ENCODE measurements around the gene PIGT. TPM values are rescaled to one million over a fixed set of nuclear protein-coding genes. Genes with fewer than 3 reads are reported as not detected.

Gene PIGT
- polyA plus RNA-seq, 1 of the 3 experiments (the other 2 are of a cell fraction): 144 TPM

DNA sequence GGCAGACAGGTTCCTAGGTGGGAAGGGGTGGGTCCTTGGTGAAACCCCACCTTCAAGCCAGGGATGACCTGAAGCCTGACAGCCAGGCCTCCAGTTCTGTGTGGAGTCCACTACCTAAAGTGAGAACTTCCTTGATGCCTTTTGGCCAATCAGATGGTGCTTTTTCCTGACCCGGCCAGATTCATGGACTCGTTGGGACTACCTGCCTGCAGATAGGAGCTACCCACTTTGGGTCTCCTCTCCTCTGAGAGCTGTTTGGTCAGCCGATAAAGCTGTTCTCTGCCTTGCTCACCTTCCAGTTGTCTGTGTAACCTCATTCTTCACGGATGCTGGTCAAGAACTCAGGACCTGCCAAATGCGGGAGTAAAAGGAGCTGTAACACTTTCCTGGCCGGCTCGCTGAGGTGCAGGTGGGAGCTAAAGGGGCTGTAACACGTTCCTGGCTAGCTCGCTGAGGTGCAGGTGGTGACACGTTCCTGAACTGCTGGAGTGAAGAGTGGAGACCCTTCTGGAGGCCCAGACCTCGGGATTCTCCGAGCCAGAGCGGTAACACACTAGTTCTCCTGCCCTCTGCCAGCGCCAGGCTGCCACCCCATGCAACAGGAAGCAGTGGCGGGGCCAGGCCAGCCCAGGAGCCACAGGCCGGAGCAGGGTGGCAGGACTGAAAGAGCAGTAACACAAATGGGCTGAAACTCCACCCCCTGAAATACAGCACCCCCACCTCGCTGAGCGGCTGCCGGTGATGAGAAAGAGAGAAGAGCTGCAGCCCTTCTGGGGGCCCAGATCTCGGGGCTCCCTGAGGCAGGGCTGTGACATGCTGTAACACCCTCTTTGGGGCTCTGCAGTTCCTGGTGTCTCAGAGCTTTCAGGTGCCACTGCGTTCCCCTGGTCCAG, 21.5 kb upstream of the PIGT start (continued):
- TF ChIP-seq RCOR1 (IDR thresholded peaks at IDR 0.05; ENCODE audit: low read length) (no peak), GABPA (IDR thresholded peaks at IDR 0.05; ENCODE audit: low read depth) (no peak)

DNA sequence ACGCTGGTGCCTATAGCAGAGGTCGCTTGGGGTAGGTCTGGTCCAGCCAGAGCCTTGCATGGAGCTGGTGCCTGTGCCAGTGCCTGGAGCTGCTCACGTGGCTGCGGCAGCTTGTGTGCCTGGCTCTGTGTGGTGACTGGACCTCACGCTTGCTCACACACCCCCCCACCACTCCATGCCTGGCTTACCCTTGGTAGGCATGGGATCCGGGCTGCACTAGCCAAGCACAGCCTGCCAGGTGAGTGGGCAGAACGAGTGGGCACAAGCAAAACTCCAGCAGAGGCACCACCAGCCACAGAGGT, 20.9 kb upstream of the PIGT start:
- Histone ChIP-seq H3K9me2 (no peaks in the 10 kb centered on the region), H3K27ac (ENCODE audit: low read depth in 2 of 2, low read length in 1 of 2) (no peak overlapping the region), H3K4me1 (ENCODE audit: control insufficient read depth in 1 of 2, insufficient read depth in 2 of 2, low read depth in 1 of 2, low read length in 1 of 2) (no peaks in the 10 kb centered on the region), H3K4me2 (no peak overlapping the region), H4K20me1 (ENCODE audit: insufficient read depth) (no peaks in the 10 kb centered on the region), H3K9me3 (0 out of 2 replicates have a peak, but pooled peaks cover 1% of the 10 kb centered on the region), H3K79me2 (ENCODE audit: insufficient read depth) (no peaks in the 10 kb centered on the region), H3F3A (replicated peaks; ENCODE audit: insufficient read depth) (peaks cover 5% of the 10 kb centered on the region), H3K4me3 (ENCODE audit: low read depth in 2 of 2, low read length in 1 of 2) (no peak overlapping the region), H3K9ac (no peak overlapping the region), H2AFZ (ENCODE audit: low read depth) (no peak overlapping the region), H3K27me3 (ENCODE audit: insufficient read depth) (no peaks in the 10 kb centered on the region), H3K36me3 (replicated peaks in 1 of 2; ENCODE audit: control insufficient read depth in 1 of 2, insufficient read depth in 2 of 2, low read length in 1 of 2) (peaks cover 0 to 6% of the 10 kb centered on the region in 2 experiments)
- DNase-seq: no peak
- 79% methylated on average over 2 of the region's 7 CpGs for WGBS (ENCODE audit: low lambda C conversion rate)
- TF ChIP-seq GATA2 (CRISPR knock-in tag; IDR thresholded peaks at IDR 0.05) (no peak), SMC3 (IDR thresholded peaks at IDR 0.05; ENCODE audit: low read depth, low read length) (no peak), MEF2A (IDR thresholded peaks at IDR 0.05; ENCODE audit: borderline replicate concordance, low read depth) (no peak), RCOR1 (IDR thresholded peaks at IDR 0.05; ENCODE audit: low read length) (no peak), FOSL2 (IDR thresholded peaks at IDR 0.05; ENCODE audit: borderline replicate concordance, low read depth) (no peak), TEAD4 (IDR thresholded peaks at IDR 0.05; ENCODE audit: borderline replicate concordance, insufficient read depth) (no peak)
- ChIA-PET CTCF (interaction anchor here (1.3 to 3.4 kb wide), 3 partner anchors 15 to 42 kb away, joined by 4 to 20 read pairs (median 7); no protein-coding TSS in a partner anchor), POLR2A (no interaction called here)

DNA sequence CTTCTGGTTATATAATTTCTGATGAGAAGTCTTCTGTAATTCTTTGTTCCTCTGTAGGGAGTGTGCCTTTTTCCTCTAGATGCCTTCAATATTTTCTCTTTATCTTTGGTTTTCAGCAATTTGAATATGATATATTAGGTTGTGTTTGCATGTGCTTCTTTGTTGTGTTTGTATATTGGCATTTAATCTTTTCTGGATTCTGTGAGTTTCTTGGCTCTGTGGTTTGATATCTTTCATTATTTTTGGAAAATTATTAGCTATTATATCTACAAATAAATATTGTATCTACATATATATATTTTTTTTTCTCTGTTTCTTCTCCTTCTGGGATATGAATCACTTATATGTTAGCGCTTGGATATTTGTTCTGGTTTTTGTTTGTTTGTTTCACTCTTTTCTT, 16.9 kb upstream of the PIGT start:
- Histone ChIP-seq H3K9me2 (no peaks in the 10 kb centered on the region), H3K27me3 (ENCODE audit: insufficient read depth) (no peaks in the 10 kb centered on the region), H3K4me1 (ENCODE audit: control insufficient read depth in 1 of 2, insufficient read depth in 2 of 2, low read depth in 1 of 2, low read length in 1 of 2) (no peaks in the 10 kb centered on the region), H3F3A (replicated peaks; ENCODE audit: insufficient read depth) (peaks cover 5% of the 10 kb centered on the region), H3K4me3 (ENCODE audit: low read depth in 2 of 2, low read length in 1 of 2) (no peak overlapping the region), H2AFZ (ENCODE audit: low read depth) (no peak overlapping the region), H3K36me3 (replicated peaks in 1 of 2; ENCODE audit: control insufficient read depth in 1 of 2, insufficient read depth in 2 of 2, low read length in 1 of 2) (peaks cover 0 to 10% of the 10 kb centered on the region in 2 experiments), H3K9ac (no peak overlapping the region), H3K27ac (ENCODE audit: low read depth in 2 of 2, low read length in 1 of 2) (no peak overlapping the region), H3K4me2 (no peak overlapping the region), H3K79me2 (ENCODE audit: insufficient read depth) (no peaks in the 10 kb centered on the region), H4K20me1 (ENCODE audit: insufficient read depth) (no peaks in the 10 kb centered on the region), H3K9me3 (0 out of 2 replicates have a peak, but pooled peaks cover 5% of the 10 kb centered on the region)
- DNase-seq: no peak
- WGBS (ENCODE audit: low lambda C conversion rate): 100% methylated on average over 1 of the region's 1 CpG
- POLR2A ChIA-PET: no interaction called here
- CTCF ChIA-PET: no interaction called here
- TF ChIP-seq MXI1 (IDR thresholded peaks at IDR 0.05; ENCODE audit: low read depth, low read length) (no peak), TCF12 (IDR thresholded peaks at IDR 0.05) (no peak), NRF1 (IDR thresholded peaks at IDR 0.05; ENCODE audit: low read depth, low read length) (no peak), MEF2A (IDR thresholded peaks at IDR 0.05; ENCODE audit: borderline replicate concordance, low read depth) (no peak), TAF1 (IDR thresholded peaks at IDR 0.05; ENCODE audit: borderline replicate concordance, low read depth, low read length) (no peak), NFIC (IDR thresholded peaks at IDR 0.05; ENCODE audit: borderline replicate concordance) (no peak), RAD21 (IDR thresholded peaks at IDR 0.05; ENCODE audit: low read length) (no peak), RXRA (IDR thresholded peaks at IDR 0.05; ENCODE audit: borderline replicate concordance, low read depth) (no peak), FOXJ3 (CRISPR knock-in tag; IDR thresholded peaks at IDR 0.05) (no peak), RFX5 (IDR thresholded peaks at IDR 0.05; ENCODE audit: low read length) (no peak), CHD2 (IDR thresholded peaks at IDR 0.05; ENCODE audit: low read length, partially characterized antibody) (no peak), FOXM1 (IDR thresholded peaks at IDR 0.05; ENCODE audit: low read depth) (no peak), EP300 (IDR thresholded peaks at IDR 0.05; ENCODE audit: borderline replicate concordance in 1 of 2, low read depth in 1 of 2, low read length in 1 of 2) (no peak)
- TF ChIP-seq, protein P1, sequence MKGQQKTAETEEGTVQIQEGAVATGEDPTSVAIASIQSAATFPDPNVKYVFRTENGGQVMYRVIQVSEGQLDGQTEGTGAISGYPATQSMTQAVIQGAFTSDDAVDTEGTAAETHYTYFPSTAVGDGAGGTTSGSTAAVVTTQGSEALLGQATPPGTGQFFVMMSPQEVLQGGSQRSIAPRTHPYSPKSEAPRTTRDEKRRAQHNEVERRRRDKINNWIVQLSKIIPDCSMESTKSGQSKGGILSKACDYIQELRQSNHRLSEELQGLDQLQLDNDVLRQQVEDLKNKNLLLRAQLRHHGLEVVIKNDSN (IDR thresholded peaks at IDR 0.05; ENCODE audit: borderline replicate concordance, low read depth): no peak

Measured in SK-N-SH (cell line).